Bronchial epithelial cell (primary cell): ENCODE results near the gene COL28A1. TPM values are rescaled to one million over a fixed set of nuclear protein-coding genes. Genes with fewer than 3 reads are reported as not detected.
A peak's percentile ranks its signal among the peaks of the same experiment; 100 is the strongest.

Experiments used
- DNase-seq: peaks from one replicate; pipeline ENCODE4 v3.0.0-alpha.2; 2010; ENCODE audit warnings: low read depth
- FAIRE-seq: peaks from 2 replicates; lab custom pipeline; 2011; peaks lifted over from hg19 to GRCh38; lab: Jason Lieb, UNC
- H3K27me3 ChIP-seq: 2 replicates; pipeline ENCODE4 v1.5.1; 2011; ENCODE audit warnings: low read length; ENCODE audit not compliant: control insufficient read depth, insufficient read depth
- H3K36me3 ChIP-seq: 2 replicates; pipeline ENCODE4 v1.5.1; 2011; ENCODE audit warnings: low read length; ENCODE audit not compliant: control insufficient read depth, insufficient read depth
- H3K4me3 ChIP-seq: 2 replicates; pipeline ENCODE4 v1.5.1; 2011; ENCODE audit warnings: mild to moderate bottlenecking, low read depth, low read length, control low read depth
- CTCF ChIP-seq: IDR thresholded peaks from 2 replicates; pipeline ENCODE4 v1.5.1; 2011; ENCODE audit warnings: mild to moderate bottlenecking, moderate library complexity, low read length, control low read depth, inconsistent platforms; ENCODE audit not compliant: insufficient read depth, severe bottlenecking
- total RNA-seq: library from RNA; depleted of rRNA; stranded (reverse); fragments of >200 nt; gene quantifications from 2 replicates; pipeline ENCODE4 v1.2.1, GENCODE V29; 2014

The COL28A1 gene
- total RNA-seq, 1 donor from 2014 or later, result not detected

- Histone ChIP-seq H3K36me3 (no peaks in the 10 kb centered on the region), H3K27me3 (no peaks in the 10 kb centered on the region), H3K4me3 (no peak overlapping the region)
- no peak for TF ChIP-seq CTCF
- FAIRE-seq (no peak), DNase-seq (no peak)
Observed at GRCh38 chr7:7427363-7427762, 108.3 kb downstream of the COL28A1 start.

GRCh38 chr7:7426676-7427075 is 109.0 kb downstream of the COL28A1 start:
- Histone ChIP-seq H3K4me3 (no peak overlapping the region), H3K36me3 (no peaks in the 10 kb centered on the region), H3K27me3 (no peaks in the 10 kb centered on the region)
- DNase-seq, result no peak
- no peak for FAIRE-seq
- TF ChIP-seq CTCF, result no peak

GRCh38 chr7:7425321-7425720 is 110.4 kb downstream of the COL28A1 start:
- DNase-seq (no peak), FAIRE-seq (no peak)
- Histone ChIP-seq H3K27me3 (no peaks in the 10 kb centered on the region), H3K36me3 (no peaks in the 10 kb centered on the region), H3K4me3 (no peak overlapping the region)
- TF ChIP-seq CTCF, result no peak

- Histone ChIP-seq H3K27me3 (no peaks in the 10 kb centered on the region), H3K4me3 (peak overlapping the region; percentile 33), H3K36me3 (no peaks in the 10 kb centered on the region)
- TF ChIP-seq CTCF, result peak; percentile 89
- DNase-seq (peak; percentile 57), FAIRE-seq (no peak)
Observed at GRCh38 chr7:7424151-7424873, 111.4 kb downstream of the COL28A1 start.

- FAIRE-seq (no peak), DNase-seq (no peak)
- Histone ChIP-seq H3K27me3 (no peaks in the 10 kb centered on the region), H3K36me3 (no peaks in the 10 kb centered on the region), H3K4me3 (no peak overlapping the region)
- TF ChIP-seq CTCF, result no peak
Observed at GRCh38 chr7:7422641-7423040, 113.0 kb downstream of the COL28A1 start.

- no peak for TF ChIP-seq CTCF
- H3K4me3 ChIP-seq, result no peak overlapping the region
- H3K36me3 ChIP-seq, result no peaks in the 10 kb centered on the region
- no peaks in the 10 kb centered on the region for H3K27me3 ChIP-seq
- FAIRE-seq (no peak), DNase-seq (no peak)
Observed at GRCh38 chr7:7421826-7422225, 113.8 kb downstream of the COL28A1 start.
